HepG2 (cell line): Measurements from ENCODE around the gene SCFD1. TPM values are rescaled to one million over a fixed set of nuclear protein-coding genes. Genes with fewer than 3 reads are reported as not detected.

ENCODE experiments used
- EZH2 ChIP-seq: conservative IDR thresholded peaks from 2 replicates; pipeline ENCODE4 v1.6.1; 2012; ENCODE audit warnings: mild to moderate bottlenecking, low read depth, low read length, moderate library complexity
- KAT7 ChIP-seq: IDR thresholded peaks from 2 replicates; pipeline ENCODE4 v1.6.1; 2018; ENCODE audit warnings: borderline replicate concordance, missing compliant biosample characterization
- MXD4 ChIP-seq: IDR thresholded peaks from 2 replicates; pipeline ENCODE4 v1.6.1; 2016; ENCODE audit warnings: mild to moderate bottlenecking, missing biosample characterization, missing genetic modification reagents
- RBFOX2 ChIP-seq: fragments of 200-400 bp; formaldehyde crosslinking; IDR thresholded peaks from 2 replicates; pipeline ENCODE4 v1.6.1; 2017; ENCODE audit warnings: low read depth, mild to moderate bottlenecking, low read length
- TCF7 ChIP-seq: sonication (generic); IDR thresholded peaks from 2 replicates; pipeline ENCODE4 v1.6.1; 2016; ENCODE audit warnings: antibody characterized with exemption, low read depth
- U2AF1 ChIP-seq: fragments of 200-400 bp; formaldehyde crosslinking; optimal IDR thresholded peaks from 2 replicates; pipeline ENCODE3; 2017; ENCODE audit warnings: mild to moderate bottlenecking, low read depth, low read length
- ZBTB4 ChIP-seq: sonication (generic); formaldehyde crosslinking; IDR thresholded peaks from 2 replicates; pipeline ENCODE4 v1.4.0; 2020; ENCODE audit warnings: missing genetic modification reagents, mild to moderate bottlenecking, borderline replicate concordance
- ZNF138 ChIP-seq: sonication (generic); formaldehyde crosslinking; IDR thresholded peaks from 2 replicates; pipeline ENCODE4 v1.5.0; 2020; ENCODE audit warnings: mild to moderate bottlenecking, low read depth, missing genetic modification reagents
- ZNF720 ChIP-seq: sonication (generic); formaldehyde crosslinking; IDR thresholded peaks from 2 replicates; pipeline ENCODE4 v1.4.0; 2020; ENCODE audit warnings: missing genetic modification reagents
- polyA plus RNA-seq, 8 experiments: library from polyadenylated mRNA; depleted of rRNA in 3 of 8; stranded (reverse) in 7 of 8; unstranded in 1 of 8; fragments of >200 nt; fragmentation: Illumina TruSeq in 4 of 8; extraction: Trizol in 4 of 8; gene quantifications; 2 replicates each; pipeline versions ENCODE4 v1.2.1 to v1.2.3, GENCODE V29; 2011 to 2016; ENCODE audit warnings: low read depth in 4 of 8, missing spikeins in 1 of 8, mixed read lengths in 1 of 8; ENCODE audit not compliant: insufficient read depth in 1 of 8
- total RNA-seq, 5 experiments: library from RNA; depleted of rRNA; stranded (reverse); fragments of >200 nt; fragmentation: Illumina TruSeq; extraction: Trizol; gene quantifications; 2 replicates each; pipeline ENCODE4 v1.2.3, GENCODE V29; 2016; ENCODE audit warnings: low read depth in 1 of 5
- TF ChIP-seq, protein P1 (sequence below), 2 experiments: fragments of 450-650 bp in 1 of 2; sonication (generic) in 1 of 2; formaldehyde crosslinking in 1 of 2; IDR thresholded peaks; 2 replicates each; pipeline versions ENCODE4 v1.6.1 to v1.8.0; 2016 to 2022; ENCODE audit warnings: antibody characterized with exemption in 1 of 2, mild to moderate bottlenecking in 1 of 2, missing genetic modification reagents in 1 of 2
- TF ChIP-seq, protein P2 (sequence below), 2 experiments: fragments of 450-650 bp in 1 of 2; sonication (generic) in 1 of 2; formaldehyde crosslinking; IDR thresholded peaks; 2 replicates each; pipeline versions ENCODE4 v1.5.0 to v1.8.0; 2020 to 2022; ENCODE audit warnings: mild to moderate bottlenecking in 1 of 2, missing genetic modification reagents in 1 of 2
- TF ChIP-seq, protein P3 (sequence below): IDR thresholded peaks from 2 replicates; pipeline ENCODE4 v1.6.1; 2016; ENCODE audit warnings: missing compliant biosample characterization, missing genetic modification reagents, borderline replicate concordance

SCFD1 gene
- total and polyA plus RNA-seq, 2 of the 13 experiments (the other 11 are each of a cell fraction or from before 2014, with no cell fraction given) = 235 to 256 TPM

- TF ChIP-seq ZBTB4 = peak; percentile 96; the same call in 1 of the 2 replicates
- TF ChIP-seq KAT7 (CRISPR knock-in tag) = peak; percentile 100
- TF ChIP-seq U2AF1 = peak; percentile 97
- peak; percentile 99 for TF ChIP-seq MXD4 (CRISPR knock-in tag)
- TF ChIP-seq ZNF720 = no peak; the same call in 1 of the 2 replicates
- TF ChIP-seq EZH2 = no peak
- TF ChIP-seq, protein P1, sequence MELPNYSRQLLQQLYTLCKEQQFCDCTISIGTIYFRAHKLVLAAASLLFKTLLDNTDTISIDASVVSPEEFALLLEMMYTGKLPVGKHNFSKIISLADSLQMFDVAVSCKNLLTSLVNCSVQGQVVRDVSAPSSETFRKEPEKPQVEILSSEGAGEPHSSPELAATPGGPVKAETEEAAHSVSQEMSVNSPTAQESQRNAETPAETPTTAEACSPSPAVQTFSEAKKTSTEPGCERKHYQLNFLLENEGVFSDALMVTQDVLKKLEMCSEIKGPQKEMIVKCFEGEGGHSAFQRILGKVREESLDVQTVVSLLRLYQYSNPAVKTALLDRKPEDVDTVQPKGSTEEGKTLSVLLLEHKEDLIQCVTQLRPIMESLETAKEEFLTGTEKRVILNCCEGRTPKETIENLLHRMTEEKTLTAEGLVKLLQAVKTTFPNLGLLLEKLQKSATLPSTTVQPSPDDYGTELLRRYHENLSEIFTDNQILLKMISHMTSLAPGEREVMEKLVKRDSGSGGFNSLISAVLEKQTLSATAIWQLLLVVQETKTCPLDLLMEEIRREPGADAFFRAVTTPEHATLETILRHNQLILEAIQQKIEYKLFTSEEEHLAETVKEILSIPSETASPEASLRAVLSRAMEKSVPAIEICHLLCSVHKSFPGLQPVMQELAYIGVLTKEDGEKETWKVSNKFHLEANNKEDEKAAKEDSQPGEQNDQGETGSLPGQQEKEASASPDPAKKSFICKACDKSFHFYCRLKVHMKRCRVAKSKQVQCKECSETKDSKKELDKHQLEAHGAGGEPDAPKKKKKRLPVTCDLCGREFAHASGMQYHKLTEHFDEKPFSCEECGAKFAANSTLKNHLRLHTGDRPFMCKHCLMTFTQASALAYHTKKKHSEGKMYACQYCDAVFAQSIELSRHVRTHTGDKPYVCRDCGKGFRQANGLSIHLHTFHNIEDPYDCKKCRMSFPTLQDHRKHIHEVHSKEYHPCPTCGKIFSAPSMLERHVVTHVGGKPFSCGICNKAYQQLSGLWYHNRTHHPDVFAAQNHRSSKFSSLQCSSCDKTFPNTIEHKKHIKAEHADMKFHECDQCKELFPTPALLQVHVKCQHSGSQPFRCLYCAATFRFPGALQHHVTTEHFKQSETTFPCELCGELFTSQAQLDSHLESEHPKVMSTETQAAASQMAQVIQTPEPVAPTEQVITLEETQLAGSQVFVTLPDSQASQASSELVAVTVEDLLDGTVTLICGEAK (IDR thresholded peaks at IDR 0.05) = peak; percentile 53
- TF ChIP-seq, protein P1 (CRISPR knock-in tag; IDR thresholded peaks at IDR 0.05) = peak; percentile 96
- TF ChIP-seq, protein P2, sequence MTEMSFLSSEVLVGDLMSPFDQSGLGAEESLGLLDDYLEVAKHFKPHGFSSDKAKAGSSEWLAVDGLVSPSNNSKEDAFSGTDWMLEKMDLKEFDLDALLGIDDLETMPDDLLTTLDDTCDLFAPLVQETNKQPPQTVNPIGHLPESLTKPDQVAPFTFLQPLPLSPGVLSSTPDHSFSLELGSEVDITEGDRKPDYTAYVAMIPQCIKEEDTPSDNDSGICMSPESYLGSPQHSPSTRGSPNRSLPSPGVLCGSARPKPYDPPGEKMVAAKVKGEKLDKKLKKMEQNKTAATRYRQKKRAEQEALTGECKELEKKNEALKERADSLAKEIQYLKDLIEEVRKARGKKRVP (CRISPR knock-in tag; IDR thresholded peaks at IDR 0.05) = peak in 1 of 2 experiments; percentile 92; a peak in 2 of 4 replicates
- TF ChIP-seq TCF7 = no peak
- TF ChIP-seq, protein P3, sequence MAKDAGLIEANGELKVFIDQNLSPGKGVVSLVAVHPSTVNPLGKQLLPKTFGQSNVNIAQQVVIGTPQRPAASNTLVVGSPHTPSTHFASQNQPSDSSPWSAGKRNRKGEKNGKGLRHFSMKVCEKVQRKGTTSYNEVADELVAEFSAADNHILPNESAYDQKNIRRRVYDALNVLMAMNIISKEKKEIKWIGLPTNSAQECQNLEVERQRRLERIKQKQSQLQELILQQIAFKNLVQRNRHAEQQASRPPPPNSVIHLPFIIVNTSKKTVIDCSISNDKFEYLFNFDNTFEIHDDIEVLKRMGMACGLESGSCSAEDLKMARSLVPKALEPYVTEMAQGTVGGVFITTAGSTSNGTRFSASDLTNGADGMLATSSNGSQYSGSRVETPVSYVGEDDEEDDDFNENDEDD = peak; percentile 86
- peak; percentile 100 for TF ChIP-seq RBFOX2
- peak; percentile 97 for TF ChIP-seq ZNF138
Observed at GRCh38 chr14:30621940-30622830, at the start of gene SCFD1 (continued).
